SK-N-SH (cell line): Measurements from ENCODE around the gene UBL7. TPM values are rescaled to one million over a fixed set of nuclear protein-coding genes. Genes with fewer than 3 reads are reported as not detected.

Experiments
- CTCF ChIA-PET: fragments of 300-600, 350-600 bp; formaldehyde crosslinking; extraction: SDS; loops from one replicate; lab custom pipeline; 2021; lab: Yijun Ruan, JAX
- POLR2A ChIA-PET: fragments of 350-600 bp; sonication (Branson Sonifier 250); formaldehyde crosslinking; extraction: SDS; loops from one replicate; lab custom pipeline; 2020; ENCODE audit warnings: antibody characterized with exemption, inconsistent platforms; lab: Yijun Ruan, JAX
- DNase-seq: peaks from one replicate; pipeline ENCODE4 v3.0.0; 2012
- H2AFZ ChIP-seq: fragments of 200-600 bp; sonication (generic); 2 replicates; pipeline ENCODE4 v1.8.1; 2016; ENCODE audit warnings: antibody characterized with exemption, mild to moderate bottlenecking, low read depth
- H3F3A ChIP-seq: fragments of 200-600 bp; sonication (generic); replicated peaks from 2 replicates; pipeline ENCODE3; 2016; ENCODE audit warnings: antibody characterized with exemption, mild to moderate bottlenecking; ENCODE audit not compliant: insufficient read depth
- H3K27ac ChIP-seq, 2 experiments: fragments of 200-500 bp in 1 of 2; fragments of 200-600 bp in 1 of 2; sonication (Bioruptor generic) in 1 of 2; sonication (generic), shearing (Covaris generic) in 1 of 2; 2 replicates each; pipeline versions ENCODE4 v1.5.1 to v1.6.1; 2014 to 2016; ENCODE audit warnings: low read depth in 2 of 2, inconsistent platforms in 1 of 2, low read length in 1 of 2, mild to moderate bottlenecking in 1 of 2, mixed read lengths in 1 of 2
- H3K27me3 ChIP-seq: fragments of 200-600 bp; sonication (generic), shearing (Covaris generic); 2 replicates; pipeline ENCODE4 v1.6.1; 2016; ENCODE audit warnings: mixed run types; ENCODE audit not compliant: insufficient read depth
- H3K36me3 ChIP-seq, 2 experiments: fragments of 200-500 bp in 1 of 2; fragments of 200-600 bp in 1 of 2; sonication (Bioruptor generic) in 1 of 2; sonication (generic) in 1 of 2; replicated peaks in 1 of 2; 2 replicates each; pipeline versions ENCODE3 to v1.5.1; 2014 to 2016; ENCODE audit warnings: low read length in 1 of 2, mild to moderate bottlenecking in 1 of 2; ENCODE audit not compliant: insufficient read depth in 2 of 2, control insufficient read depth in 1 of 2
- H3K4me1 ChIP-seq, 2 experiments: fragments of 200-500 bp in 1 of 2; fragments of 200-600 bp in 1 of 2; sonication (Bioruptor generic) in 1 of 2; sonication (generic), shearing (Covaris generic) in 1 of 2; 2 replicates each; pipeline versions ENCODE4 v1.5.1 to v1.6.1; 2014 to 2016; ENCODE audit warnings: low read depth in 1 of 2, low read length in 1 of 2, mixed run types in 1 of 2; ENCODE audit not compliant: insufficient read depth in 2 of 2, control insufficient read depth in 1 of 2
- H3K4me2 ChIP-seq: fragments of 200-600 bp; sonication (generic), shearing (Covaris generic); 2 replicates; pipeline ENCODE4 v1.6.1; 2017; ENCODE audit warnings: mixed run types
- H3K4me3 ChIP-seq, 2 experiments: fragments of 200-500 bp in 1 of 2; fragments of 200-600 bp in 1 of 2; sonication (Bioruptor generic) in 1 of 2; sonication (generic), shearing (Covaris generic) in 1 of 2; 2 replicates each; pipeline versions ENCODE4 v1.5.1 to v1.8.1; 2014 to 2016; ENCODE audit warnings: low read depth in 2 of 2, inconsistent platforms in 1 of 2, low read length in 1 of 2, mild to moderate bottlenecking in 1 of 2, mixed read lengths in 1 of 2, moderate library complexity in 1 of 2
- H3K79me2 ChIP-seq: fragments of 200-600 bp; sonication (generic); 2 replicates; pipeline ENCODE4 v1.8.1; 2017; ENCODE audit warnings: mild to moderate bottlenecking; ENCODE audit not compliant: insufficient read depth
- H3K9ac ChIP-seq: fragments of 200-600 bp; sonication (generic); 2 replicates; pipeline ENCODE4 v1.6.1; 2017; ENCODE audit warnings: mixed run types
- H3K9me2 ChIP-seq: fragments of 200-600 bp; sonication (generic); 2 replicates; pipeline ENCODE4 v1.6.1; 2017; ENCODE audit warnings: mixed run types
- H3K9me3 ChIP-seq: fragments of 200-600 bp; sonication (generic); 2 replicates; pipeline ENCODE4 v1.6.1; 2017; ENCODE audit warnings: mixed run types, mild to moderate bottlenecking, moderate library complexity
- H4K20me1 ChIP-seq: fragments of 200-600 bp; sonication (generic); 2 replicates; pipeline ENCODE4 v1.6.1; 2017; ENCODE audit warnings: mild to moderate bottlenecking, mixed run types; ENCODE audit not compliant: insufficient read depth
- CHD2 ChIP-seq: fragments of 150-350 bp; IDR thresholded peaks from 2 replicates; pipeline ENCODE4 v1.6.1; 2018; ENCODE audit warnings: low read length; ENCODE audit not compliant: partially characterized antibody
- FOSL2 ChIP-seq: IDR thresholded peaks from 2 replicates; pipeline ENCODE4 v1.4.0; 2012; ENCODE audit warnings: low read depth, mild to moderate bottlenecking, moderate library complexity, borderline replicate concordance
- FOXJ3 ChIP-seq: sonication (generic); formaldehyde crosslinking; IDR thresholded peaks from 2 replicates; pipeline ENCODE4 v1.5.1; 2020; ENCODE audit warnings: mild to moderate bottlenecking, missing genetic modification reagents
- MEF2A ChIP-seq: IDR thresholded peaks from 2 replicates; pipeline ENCODE4 v1.4.0; 2012; ENCODE audit warnings: low read depth, borderline replicate concordance
- NRF1 ChIP-seq: IDR thresholded peaks from 2 replicates; pipeline ENCODE4 v1.6.1; 2012; ENCODE audit warnings: low read depth, mild to moderate bottlenecking, low read length
- RAD21 ChIP-seq: IDR thresholded peaks from 2 replicates; pipeline ENCODE4 v1.6.1; 2012; ENCODE audit warnings: mild to moderate bottlenecking, low read length
- TCF12 ChIP-seq: IDR thresholded peaks from 2 replicates; pipeline ENCODE4 v1.4.0; 2012
- TEAD4 ChIP-seq: IDR thresholded peaks from 2 replicates; pipeline ENCODE4 v1.4.0; 2012; ENCODE audit warnings: mild to moderate bottlenecking, borderline replicate concordance; ENCODE audit not compliant: insufficient read depth
- WGBS: methylation state at CpG from one replicate; pipeline ENCODE4 v1.1.6; 2017; ENCODE audit warnings: low lambda C conversion rate; 5-methylcytosine and 5-hydroxymethylcytosine counted together
- polyA plus RNA-seq, 3 experiments: library from polyadenylated mRNA; depleted of rRNA; stranded (reverse); fragments of >200 nt; gene quantifications; 2 replicates each; pipeline ENCODE4 v1.2.3, GENCODE V29; 2012
- TF ChIP-seq, protein P1 (sequence below): IDR thresholded peaks from 2 replicates; pipeline ENCODE4 v1.4.0; 2012; ENCODE audit warnings: low read depth
- TF ChIP-seq, protein P2 (sequence below): fragments of 150-350 bp; IDR thresholded peaks from 2 replicates; pipeline ENCODE4 v1.6.1; 2017; ENCODE audit warnings: antibody characterized with exemption, low read length, low read depth, borderline replicate concordance
- TF ChIP-seq, protein P3 (sequence below): IDR thresholded peaks from 2 replicates; pipeline ENCODE4 v1.4.0; 2012; ENCODE audit warnings: low read depth, borderline replicate concordance
- TF ChIP-seq, protein P4 (sequence below): IDR thresholded peaks from 2 replicates; pipeline ENCODE4 v1.4.0; 2012; ENCODE audit warnings: low read depth, borderline replicate concordance
- TF ChIP-seq, protein P5 (sequence below): IDR thresholded peaks from 2 replicates; pipeline ENCODE4; 2012
- TF ChIP-seq, protein P6 (sequence below): fragments of 150-350 bp; IDR thresholded peaks from 2 replicates; pipeline ENCODE4 v1.6.1; 2016; ENCODE audit warnings: mild to moderate bottlenecking, low read depth, low read length

Gene UBL7
- polyA plus RNA-seq, 1 of the 3 experiments (the other 2 are of a cell fraction) = 81.1 TPM

DNA sequence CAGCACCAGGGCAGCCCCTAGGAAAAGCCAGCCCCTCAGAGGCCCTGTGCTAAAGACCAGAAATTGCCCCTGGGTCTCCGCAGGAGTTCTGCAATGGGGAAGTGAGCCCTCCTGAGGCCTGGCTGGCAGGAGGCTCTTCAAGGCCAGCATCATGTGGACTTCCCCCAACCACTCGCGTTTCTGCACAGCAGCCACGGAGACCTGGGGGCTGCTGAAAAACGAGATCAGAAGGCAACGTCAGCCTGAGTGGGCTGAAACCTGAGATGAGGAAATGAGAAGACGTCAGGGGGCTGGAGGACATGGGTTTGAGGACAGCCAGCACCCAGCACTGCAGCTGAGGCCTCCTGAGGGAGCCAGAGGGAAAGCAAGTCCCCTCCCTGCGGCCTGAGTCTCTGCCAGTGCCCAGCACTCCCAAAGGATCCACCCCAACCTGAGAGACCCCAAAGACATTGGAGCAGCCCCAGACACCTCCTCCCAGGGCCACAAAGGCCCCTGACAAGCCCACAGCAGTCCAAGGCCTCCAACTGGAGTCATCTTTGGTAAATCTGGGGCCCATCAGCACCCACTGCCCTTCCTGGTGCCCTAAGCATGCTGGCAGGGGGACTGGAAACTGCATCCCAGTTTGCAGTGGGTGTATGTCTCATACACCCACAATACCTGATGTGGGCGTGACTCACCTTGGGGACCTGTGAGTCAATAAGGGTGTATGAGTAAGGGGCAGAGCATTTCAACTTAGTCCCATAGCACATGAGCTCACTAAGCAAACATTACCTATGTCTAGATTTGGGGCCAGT lies 64.3 kb downstream of the UBL7 start:
- Histone ChIP-seq H3K4me3 (no peak overlapping the region), H3K9ac (no peak overlapping the region), H3K9me2 (no peaks in the 10 kb centered on the region), H3K27me3 (no peaks in the 10 kb centered on the region), H3F3A (no peaks in the 10 kb centered on the region), H4K20me1 (no peaks in the 10 kb centered on the region), H3K27ac (no peak overlapping the region), H3K9me3 (no peaks in the 10 kb centered on the region), H3K4me1 (peaks cover 0 to 13% of the 10 kb centered on the region in 2 experiments; a peak in 2 of 4 replicates), H3K79me2 (no peaks in the 10 kb centered on the region), H3K4me2 (0 out of 2 replicates have a peak overlapping the region, but pooled peaks have one; percentile 15), H3K36me3 (no peaks in the 10 kb centered on the region), H2AFZ (no peak overlapping the region)
- DNase-seq = no peak
- POLR2A ChIA-PET = no interaction called here
- CTCF ChIA-PET = interaction anchor here (1.1 kb wide), 1 partner anchor 14 kb away, joined by 4 read pairs; no protein-coding TSS in a partner anchor
- TF ChIP-seq FOSL2 = peak; percentile 60; the same call in 1 of the 2 replicates
- TF ChIP-seq, protein P1, sequence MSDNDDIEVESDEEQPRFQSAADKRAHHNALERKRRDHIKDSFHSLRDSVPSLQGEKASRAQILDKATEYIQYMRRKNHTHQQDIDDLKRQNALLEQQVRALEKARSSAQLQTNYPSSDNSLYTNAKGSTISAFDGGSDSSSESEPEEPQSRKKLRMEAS = no peak
- 66% methylated on average over 4 of the region's 9 CpGs for WGBS

DNA sequence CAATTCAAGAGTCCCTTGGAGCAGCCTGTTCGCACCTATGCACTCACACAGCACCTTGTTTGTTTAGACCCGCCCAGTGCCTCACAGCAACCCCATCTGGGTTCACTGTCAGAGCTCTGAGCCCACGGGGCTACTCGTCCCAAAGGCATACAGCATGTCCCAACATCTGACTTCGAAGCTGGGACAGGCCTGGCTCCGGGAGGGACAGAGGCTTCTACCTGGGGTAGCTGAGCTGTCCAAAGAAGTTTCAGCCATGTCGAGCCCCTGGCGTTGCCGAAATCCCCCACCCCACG lies 64.9 kb downstream of the UBL7 start:
- CTCF ChIA-PET = interaction anchor here (1.1 kb wide), 1 partner anchor 14 kb away, joined by 4 read pairs; no protein-coding TSS in a partner anchor

More for the DNA sequence above, 64.9 kb downstream of the UBL7 start:
- 98% methylated on average over 4 of the region's 10 CpGs for WGBS
- POLR2A ChIA-PET = no interaction called here
- no peaks in the 10 kb centered on the region for H3K36me3 ChIP-seq
- H2AFZ ChIP-seq = no peak overlapping the region
- no peak overlapping the region for H3K4me2 ChIP-seq
- no peak for DNase-seq
- no peaks in the 10 kb centered on the region for H3K27me3 ChIP-seq
- H3K79me2 ChIP-seq = no peaks in the 10 kb centered on the region
- TF ChIP-seq TEAD4 (no peak), FOSL2 (no peak), MEF2A (no peak), TCF12 (no peak), RAD21 (no peak), NRF1 (no peak), CHD2 (no peak), FOXJ3 (CRISPR knock-in tag) (no peak)
- TF ChIP-seq, protein P2, sequence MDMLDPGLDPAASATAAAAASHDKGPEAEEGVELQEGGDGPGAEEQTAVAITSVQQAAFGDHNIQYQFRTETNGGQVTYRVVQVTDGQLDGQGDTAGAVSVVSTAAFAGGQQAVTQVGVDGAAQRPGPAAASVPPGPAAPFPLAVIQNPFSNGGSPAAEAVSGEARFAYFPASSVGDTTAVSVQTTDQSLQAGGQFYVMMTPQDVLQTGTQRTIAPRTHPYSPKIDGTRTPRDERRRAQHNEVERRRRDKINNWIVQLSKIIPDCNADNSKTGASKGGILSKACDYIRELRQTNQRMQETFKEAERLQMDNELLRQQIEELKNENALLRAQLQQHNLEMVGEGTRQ = no peak
- TF ChIP-seq, protein P1 = no peak
- TF ChIP-seq, protein P3, sequence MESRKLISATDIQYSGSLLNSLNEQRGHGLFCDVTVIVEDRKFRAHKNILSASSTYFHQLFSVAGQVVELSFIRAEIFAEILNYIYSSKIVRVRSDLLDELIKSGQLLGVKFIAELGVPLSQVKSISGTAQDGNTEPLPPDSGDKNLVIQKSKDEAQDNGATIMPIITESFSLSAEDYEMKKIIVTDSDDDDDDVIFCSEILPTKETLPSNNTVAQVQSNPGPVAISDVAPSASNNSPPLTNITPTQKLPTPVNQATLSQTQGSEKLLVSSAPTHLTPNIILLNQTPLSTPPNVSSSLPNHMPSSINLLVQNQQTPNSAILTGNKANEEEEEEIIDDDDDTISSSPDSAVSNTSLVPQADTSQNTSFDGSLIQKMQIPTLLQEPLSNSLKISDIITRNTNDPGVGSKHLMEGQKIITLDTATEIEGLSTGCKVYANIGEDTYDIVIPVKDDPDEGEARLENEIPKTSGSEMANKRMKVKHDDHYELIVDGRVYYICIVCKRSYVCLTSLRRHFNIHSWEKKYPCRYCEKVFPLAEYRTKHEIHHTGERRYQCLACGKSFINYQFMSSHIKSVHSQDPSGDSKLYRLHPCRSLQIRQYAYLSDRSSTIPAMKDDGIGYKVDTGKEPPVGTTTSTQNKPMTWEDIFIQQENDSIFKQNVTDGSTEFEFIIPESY = no peak
- TF ChIP-seq, protein P4, sequence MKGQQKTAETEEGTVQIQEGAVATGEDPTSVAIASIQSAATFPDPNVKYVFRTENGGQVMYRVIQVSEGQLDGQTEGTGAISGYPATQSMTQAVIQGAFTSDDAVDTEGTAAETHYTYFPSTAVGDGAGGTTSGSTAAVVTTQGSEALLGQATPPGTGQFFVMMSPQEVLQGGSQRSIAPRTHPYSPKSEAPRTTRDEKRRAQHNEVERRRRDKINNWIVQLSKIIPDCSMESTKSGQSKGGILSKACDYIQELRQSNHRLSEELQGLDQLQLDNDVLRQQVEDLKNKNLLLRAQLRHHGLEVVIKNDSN = no peak
- TF ChIP-seq, protein P5, sequence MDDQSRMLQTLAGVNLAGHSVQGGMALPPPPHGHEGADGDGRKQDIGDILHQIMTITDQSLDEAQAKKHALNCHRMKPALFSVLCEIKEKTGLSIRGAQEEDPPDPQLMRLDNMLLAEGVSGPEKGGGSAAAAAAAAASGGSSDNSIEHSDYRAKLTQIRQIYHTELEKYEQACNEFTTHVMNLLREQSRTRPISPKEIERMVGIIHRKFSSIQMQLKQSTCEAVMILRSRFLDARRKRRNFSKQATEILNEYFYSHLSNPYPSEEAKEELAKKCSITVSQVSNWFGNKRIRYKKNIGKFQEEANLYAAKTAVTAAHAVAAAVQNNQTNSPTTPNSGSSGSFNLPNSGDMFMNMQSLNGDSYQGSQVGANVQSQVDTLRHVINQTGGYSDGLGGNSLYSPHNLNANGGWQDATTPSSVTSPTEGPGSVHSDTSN = no peak
- TF ChIP-seq, protein P6, sequence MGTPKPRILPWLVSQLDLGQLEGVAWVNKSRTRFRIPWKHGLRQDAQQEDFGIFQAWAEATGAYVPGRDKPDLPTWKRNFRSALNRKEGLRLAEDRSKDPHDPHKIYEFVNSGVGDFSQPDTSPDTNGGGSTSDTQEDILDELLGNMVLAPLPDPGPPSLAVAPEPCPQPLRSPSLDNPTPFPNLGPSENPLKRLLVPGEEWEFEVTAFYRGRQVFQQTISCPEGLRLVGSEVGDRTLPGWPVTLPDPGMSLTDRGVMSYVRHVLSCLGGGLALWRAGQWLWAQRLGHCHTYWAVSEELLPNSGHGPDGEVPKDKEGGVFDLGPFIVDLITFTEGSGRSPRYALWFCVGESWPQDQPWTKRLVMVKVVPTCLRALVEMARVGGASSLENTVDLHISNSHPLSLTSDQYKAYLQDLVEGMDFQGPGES = no peak
- H3K27ac ChIP-seq = no peak overlapping the region
- no peaks in the 10 kb centered on the region for H3K9me3 ChIP-seq
- H3K4me3 ChIP-seq = no peak overlapping the region
- H4K20me1 ChIP-seq = no peaks in the 10 kb centered on the region
- H3F3A ChIP-seq = no peaks in the 10 kb centered on the region
- no peaks in the 10 kb centered on the region for H3K9me2 ChIP-seq
- H3K4me1 ChIP-seq = peaks cover 0 to 14% of the 10 kb centered on the region in 2 experiments; a peak in 2 of 4 replicates
- no peak overlapping the region for H3K9ac ChIP-seq
